ENCODE results near the gene ARHGEF37.
"Not testable (repeated sequence)": the region's sequence is repeated elsewhere in the genome, so short reads cannot be mapped to it uniquely, and the experiment has no call there.

Gene ARHGEF37

GRCh38 chr5:149576021-149576420, 5.3 kb upstream of the ARHGEF37 start:
- DNase-seq (ENCODE audit: low spot score in 2 of 2), result no peak
- no peak overlapping the region for H3K27ac Mint-ChIP-seq (ENCODE audit: low read depth)
- H3K4me3 Mint-ChIP-seq, result no peak overlapping the region
- no peaks in the 10 kb centered on the region for H3K4me1 Mint-ChIP-seq
- H3K36me3 Mint-ChIP-seq (ENCODE audit: insufficient read depth), result no peaks in the 10 kb centered on the region
- no peaks in the 10 kb centered on the region for H3K9me3 Mint-ChIP-seq
- no peak for ATAC-seq (replicated peaks; ENCODE audit: extremely low read depth, poor library complexity, severe bottlenecking)
- H3K27me3 Mint-ChIP-seq, result peaks cover 13% of the 10 kb centered on the region

- Mint-ChIP-seq H3K9me3 (no peaks in the 10 kb centered on the region), H3K36me3 (ENCODE audit: insufficient read depth) (no peaks in the 10 kb centered on the region), H3K4me1 (no peaks in the 10 kb centered on the region), H3K27ac (ENCODE audit: low read depth) (no peak overlapping the region), H3K27me3 (peaks cover 23% of the 10 kb centered on the region), H3K4me3 (no peak overlapping the region)
- ATAC-seq (replicated peaks; ENCODE audit: extremely low read depth, poor library complexity, severe bottlenecking) (no peak), DNase-seq (ENCODE audit: low spot score in 2 of 2) (no peak)
Observed at GRCh38 chr5:149578896-149579295, 2.4 kb upstream of the ARHGEF37 start.

GRCh38 chr5:149580808-149581191, 498 bp upstream of the ARHGEF37 start:
- no peaks in the 10 kb centered on the region for H3K9me3 Mint-ChIP-seq
- peak overlapping the region; percentile 70 for H3K4me3 Mint-ChIP-seq
- no peak overlapping the region for H3K27ac Mint-ChIP-seq (ENCODE audit: low read depth)
- ATAC-seq (replicated peaks; ENCODE audit: extremely low read depth, poor library complexity, severe bottlenecking), result no peak
- no peaks in the 10 kb centered on the region for H3K36me3 Mint-ChIP-seq (ENCODE audit: insufficient read depth)
- H3K27me3 Mint-ChIP-seq, result peaks cover 23% of the 10 kb centered on the region
- no peaks in the 10 kb centered on the region for H3K4me1 Mint-ChIP-seq
- DNase-seq (ENCODE audit: low spot score in 2 of 2), result no peak

- Mint-ChIP-seq H3K9me3 (no peaks in the 10 kb centered on the region), H3K36me3 (ENCODE audit: insufficient read depth) (no peaks in the 10 kb centered on the region), H3K27ac (ENCODE audit: low read depth) (no peak overlapping the region), H3K27me3 (peaks cover 23% of the 10 kb centered on the region), H3K4me3 (peak overlapping the region; percentile 70), H3K4me1 (no peaks in the 10 kb centered on the region)
- ATAC-seq (replicated peaks; ENCODE audit: extremely low read depth, poor library complexity, severe bottlenecking) (no peak), DNase-seq (ENCODE audit: low spot score in 2 of 2) (no peak)
Observed at GRCh38 chr5:149581931-149582768, 852 bp downstream of the ARHGEF37 start.

GRCh38 chr5:149583394-149583793, 2.1 kb downstream of the ARHGEF37 start:
- H3K9me3 Mint-ChIP-seq, result no peaks in the 10 kb centered on the region
- no peaks in the 10 kb centered on the region for H3K36me3 Mint-ChIP-seq (ENCODE audit: insufficient read depth)
- DNase-seq (ENCODE audit: low spot score in 2 of 2), result no peak
- no peak for ATAC-seq (replicated peaks; ENCODE audit: extremely low read depth, poor library complexity, severe bottlenecking)
- no peaks in the 10 kb centered on the region for H3K4me1 Mint-ChIP-seq
- peaks cover 23% of the 10 kb centered on the region for H3K27me3 Mint-ChIP-seq
- H3K4me3 Mint-ChIP-seq, result no peak overlapping the region
- no peak overlapping the region for H3K27ac Mint-ChIP-seq (ENCODE audit: low read depth)

GRCh38 chr5:149584121-149584520, 2.8 kb downstream of the ARHGEF37 start:
- no peaks in the 10 kb centered on the region for H3K36me3 Mint-ChIP-seq (ENCODE audit: insufficient read depth)
- no peaks in the 10 kb centered on the region for H3K9me3 Mint-ChIP-seq
- H3K27ac Mint-ChIP-seq (ENCODE audit: low read depth), result no peak overlapping the region
- no peak overlapping the region for H3K4me3 Mint-ChIP-seq
- H3K27me3 Mint-ChIP-seq, result peaks cover 23% of the 10 kb centered on the region
- ATAC-seq (replicated peaks; ENCODE audit: extremely low read depth, poor library complexity, severe bottlenecking), result no peak
- no peak for DNase-seq (ENCODE audit: low spot score in 2 of 2)
- H3K4me1 Mint-ChIP-seq, result no peaks in the 10 kb centered on the region

GRCh38 chr5:149585910-149586309, 4.6 kb downstream of the ARHGEF37 start:
- ATAC-seq (replicated peaks; ENCODE audit: extremely low read depth, poor library complexity, severe bottlenecking) (no peak), DNase-seq (ENCODE audit: low spot score in 2 of 2) (no peak)
- H3K27ac Mint-ChIP-seq (ENCODE audit: low read depth), result no peak overlapping the region
- H3K27me3 Mint-ChIP-seq, result peaks cover 11% of the 10 kb centered on the region
- H3K4me3 Mint-ChIP-seq, result no peak overlapping the region
- no peaks in the 10 kb centered on the region for H3K36me3 Mint-ChIP-seq (ENCODE audit: insufficient read depth)
- H3K4me1 Mint-ChIP-seq, result no peaks in the 10 kb centered on the region
- H3K9me3 Mint-ChIP-seq, result no peaks in the 10 kb centered on the region

DNA sequence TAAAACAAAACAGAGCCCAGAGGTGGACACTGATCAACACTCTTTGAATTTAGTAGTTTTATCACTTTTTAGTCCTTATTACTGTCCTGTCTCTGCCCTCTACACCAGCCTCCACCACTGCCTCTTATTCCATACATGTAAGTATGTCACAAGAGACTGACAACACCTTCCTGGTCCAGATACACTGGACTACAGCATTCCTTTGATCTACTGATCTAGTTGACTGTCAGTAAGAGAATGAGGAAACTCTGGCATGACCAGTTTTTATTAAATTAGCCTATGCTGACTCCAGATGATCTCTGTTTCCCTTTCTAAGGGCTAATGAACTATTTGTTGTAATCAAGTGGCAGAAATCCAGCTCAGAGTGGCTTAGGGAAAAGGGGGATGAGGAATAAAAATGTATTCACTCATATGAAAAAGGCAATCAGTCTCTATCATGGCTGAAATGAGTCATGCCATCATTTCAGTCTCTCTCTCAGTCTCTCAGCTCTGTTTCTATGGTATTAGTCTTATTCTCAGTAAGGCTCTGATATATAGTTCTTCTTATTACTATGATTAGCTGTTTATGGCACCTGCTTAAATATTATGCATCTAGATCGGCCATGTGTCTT, 5.5 kb downstream of the ARHGEF37 start:
- Mint-ChIP-seq H3K27me3 (peaks cover 5% of the 10 kb centered on the region), H3K4me1 (no peaks in the 10 kb centered on the region), H3K36me3 (ENCODE audit: insufficient read depth) (no peaks in the 10 kb centered on the region), H3K27ac (ENCODE audit: low read depth) (no peak overlapping the region), H3K4me3 (no peak overlapping the region), H3K9me3 (no peaks in the 10 kb centered on the region)
- DNase-seq (ENCODE audit: low spot score in 2 of 2), result no peak
- ATAC-seq (replicated peaks; ENCODE audit: extremely low read depth, poor library complexity, severe bottlenecking), result no peak

DNA sequence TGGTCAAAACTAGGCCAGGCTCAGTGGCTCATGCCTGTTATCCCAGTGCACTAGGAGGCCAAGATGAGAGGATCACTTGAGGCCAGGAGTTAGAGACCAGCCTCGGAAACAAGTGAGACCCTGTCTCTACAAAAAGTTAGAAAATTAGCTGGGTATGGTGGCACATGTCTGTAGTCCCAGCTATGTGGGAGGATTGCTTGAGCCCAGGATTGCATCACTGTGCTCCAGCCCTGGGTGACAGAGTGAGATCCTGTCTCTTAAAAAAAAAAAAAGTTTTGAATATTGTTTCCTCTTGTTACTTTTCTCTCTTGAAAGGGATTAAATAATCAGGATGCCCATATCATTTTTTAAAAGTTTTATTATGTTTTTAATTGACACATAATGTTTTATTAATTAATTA, 7.6 kb downstream of the ARHGEF37 start:
- DNase-seq (ENCODE audit: low spot score in 2 of 2) (no peak), ATAC-seq (replicated peaks; ENCODE audit: extremely low read depth, poor library complexity, severe bottlenecking) (no peak)
- H3K36me3 Mint-ChIP-seq (ENCODE audit: insufficient read depth), result no peaks in the 10 kb centered on the region
- H3K27ac Mint-ChIP-seq (ENCODE audit: low read depth), result no peak overlapping the region
- no peaks in the 10 kb centered on the region for H3K4me1 Mint-ChIP-seq
- no peak overlapping the region for H3K4me3 Mint-ChIP-seq
- H3K27me3 Mint-ChIP-seq, result no peaks in the 10 kb centered on the region
- no peaks in the 10 kb centered on the region for H3K9me3 Mint-ChIP-seq

- H3K27ac Mint-ChIP-seq (ENCODE audit: low read depth), result no peak overlapping the region
- H3K27me3 Mint-ChIP-seq, result peaks cover 12% of the 10 kb centered on the region
- H3K4me1 Mint-ChIP-seq, result no peaks in the 10 kb centered on the region
- H3K36me3 Mint-ChIP-seq (ENCODE audit: insufficient read depth), result no peaks in the 10 kb centered on the region
- ATAC-seq (replicated peaks; ENCODE audit: extremely low read depth, poor library complexity, severe bottlenecking), result no peak
- no peak overlapping the region for H3K4me3 Mint-ChIP-seq
- no peaks in the 10 kb centered on the region for H3K9me3 Mint-ChIP-seq
- DNase-seq (ENCODE audit: low spot score in 2 of 2), result no peak
Observed at GRCh38 chr5:149593370-149593769, 12.1 kb downstream of the ARHGEF37 start.

GRCh38 chr5:149594206-149594895, 13.1 kb downstream of the ARHGEF37 start:
- H3K4me1 Mint-ChIP-seq, result no peaks in the 10 kb centered on the region
- no peak overlapping the region for H3K27ac Mint-ChIP-seq (ENCODE audit: low read depth)
- peaks cover 12% of the 10 kb centered on the region for H3K27me3 Mint-ChIP-seq
- no peaks in the 10 kb centered on the region for H3K9me3 Mint-ChIP-seq
- H3K36me3 Mint-ChIP-seq (ENCODE audit: insufficient read depth), result no peaks in the 10 kb centered on the region
- no peak for DNase-seq (ENCODE audit: low spot score in 2 of 2)
- ATAC-seq (replicated peaks; ENCODE audit: extremely low read depth, poor library complexity, severe bottlenecking), result no peak
- H3K4me3 Mint-ChIP-seq, result no peak overlapping the region

GRCh38 chr5:149595105-149595504, 13.8 kb downstream of the ARHGEF37 start:
- ATAC-seq (replicated peaks; ENCODE audit: extremely low read depth, poor library complexity, severe bottlenecking); H3K4me1 Mint-ChIP-seq; H3K36me3 Mint-ChIP-seq (ENCODE audit: insufficient read depth); H3K4me3 Mint-ChIP-seq; H3K27ac Mint-ChIP-seq (ENCODE audit: low read depth); H3K9me3 Mint-ChIP-seq; DNase-seq (ENCODE audit: low spot score in 2 of 2): not testable (repeated sequence)
- peaks cover 12% of the 10 kb centered on the region for H3K27me3 Mint-ChIP-seq

DNA sequence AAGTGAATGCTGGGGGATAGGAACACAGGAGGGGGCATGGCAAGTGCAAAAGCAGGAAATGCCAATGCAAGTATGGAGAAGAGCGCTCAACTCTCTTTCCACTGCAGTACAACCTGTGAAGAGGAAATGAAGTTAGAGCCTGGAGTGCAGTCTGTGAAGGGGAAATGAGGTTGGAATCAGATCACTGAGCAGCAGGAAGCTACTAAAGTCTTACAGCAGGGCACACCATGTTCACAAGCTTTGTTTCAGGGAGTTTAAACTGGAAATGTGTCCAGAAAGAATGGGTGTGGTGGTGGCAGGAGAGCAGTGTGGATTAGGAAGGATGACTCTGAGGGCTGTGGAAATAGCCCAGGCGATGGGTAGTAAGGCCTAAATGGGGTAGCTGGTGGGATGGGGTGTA, 15.4 kb downstream of the ARHGEF37 start:
- Mint-ChIP-seq H3K4me3 (no peak overlapping the region), H3K27me3 (peaks cover 12% of the 10 kb centered on the region), H3K36me3 (ENCODE audit: insufficient read depth) (no peaks in the 10 kb centered on the region), H3K27ac (ENCODE audit: low read depth) (no peak overlapping the region), H3K9me3 (no peaks in the 10 kb centered on the region), H3K4me1 (no peaks in the 10 kb centered on the region)
- DNase-seq (ENCODE audit: low spot score in 2 of 2) (no peak), ATAC-seq (replicated peaks; ENCODE audit: extremely low read depth, poor library complexity, severe bottlenecking) (no peak)
